ENCODE data around the gene PRKN.

GRCh38 chr6:162627362-162627761 is 100.2 kb downstream of the PRKN start:
- TF ChIP-seq CTCF (tag by site-specific recombination; IDR thresholded peaks at IDR 0.05), result no peak
- no peak for TF ChIP-seq ZNF24 (tag by site-specific recombination; IDR thresholded peaks at IDR 0.05)
- no peak for TF ChIP-seq ZNF274 (IDR thresholded peaks at IDR 0.05; ENCODE audit: low read length)
- TF ChIP-seq ZNF274 (tag by site-specific recombination; IDR thresholded peaks at IDR 0.05; ENCODE audit: borderline replicate concordance), result no peak
- TF ChIP-seq ZNF354C (tag by site-specific recombination; IDR thresholded peaks at IDR 0.05; ENCODE audit: borderline replicate concordance, low read depth), result no peak
- TF ChIP-seq ZNF549 (tag by site-specific recombination; IDR thresholded peaks at IDR 0.05), result no peak
